ENCODE measurements around the gene CCDC197.

The CCDC197 gene

GRCh38 chr14:93980456-93981201 lies 16.5 kb upstream of the CCDC197 start:
- ATAC-seq = no peak
- Mint-ChIP-seq H3K36me3 (peaks cover 9% of the 10 kb centered on the region), H3K9me3 (peaks cover 6% of the 10 kb centered on the region), H3K27ac (peak overlapping the region; percentile 52), H3K4me3 (no peak overlapping the region), H3K4me1 (peaks cover 50% of the 10 kb centered on the region), H3K27me3 (peaks cover 69% of the 10 kb centered on the region)

GRCh38 chr14:93981316-93982229 lies 15.5 kb upstream of the CCDC197 start:
- Mint-ChIP-seq H3K4me1 (peaks cover 42% of the 10 kb centered on the region), H3K27me3 (peaks cover 65% of the 10 kb centered on the region), H3K36me3 (peaks cover 4% of the 10 kb centered on the region), H3K27ac (peak overlapping the region; percentile 52), H3K4me3 (no peak overlapping the region), H3K9me3 (peaks cover 6% of the 10 kb centered on the region)
- ATAC-seq = no peak

- Mint-ChIP-seq H3K27me3 (peaks cover 65% of the 10 kb centered on the region), H3K4me1 (peaks cover 34% of the 10 kb centered on the region), H3K4me3 (no peak overlapping the region), H3K27ac (no peak overlapping the region), H3K9me3 (peaks cover 2% of the 10 kb centered on the region), H3K36me3 (no peaks in the 10 kb centered on the region)
- no peak for ATAC-seq
Measured at GRCh38 chr14:93982230-93983007, 14.7 kb upstream of the CCDC197 start.

GRCh38 chr14:93984070-93984469 lies 13.0 kb upstream of the CCDC197 start:
- ATAC-seq = no peak

GRCh38 chr14:93984987-93985410 lies 12.1 kb upstream of the CCDC197 start:
- Mint-ChIP-seq H3K4me1 (peaks cover 26% of the 10 kb centered on the region), H3K9me3 (no peaks in the 10 kb centered on the region), H3K27ac (no peak overlapping the region), H3K36me3 (no peaks in the 10 kb centered on the region), H3K27me3 (peaks cover 90% of the 10 kb centered on the region), H3K4me3 (no peak overlapping the region)
- ATAC-seq = no peak

More at GRCh38 chr14:93984070-93984469, 13.0 kb upstream of the CCDC197 start:
- no peaks in the 10 kb centered on the region for H3K9me3 Mint-ChIP-seq
- H3K36me3 Mint-ChIP-seq = no peaks in the 10 kb centered on the region
- H3K27me3 Mint-ChIP-seq = peaks cover 81% of the 10 kb centered on the region
- H3K27ac Mint-ChIP-seq = no peak overlapping the region
- peaks cover 22% of the 10 kb centered on the region for H3K4me1 Mint-ChIP-seq
- H3K4me3 Mint-ChIP-seq = no peak overlapping the region

GRCh38 chr14:93986955-93987354 lies 10.1 kb upstream of the CCDC197 start:
- Mint-ChIP-seq H3K36me3 (no peaks in the 10 kb centered on the region), H3K9me3 (peaks cover 3% of the 10 kb centered on the region), H3K4me3 (no peak overlapping the region), H3K4me1 (peaks cover 16% of the 10 kb centered on the region), H3K27me3 (peaks cover 91% of the 10 kb centered on the region), H3K27ac (no peak overlapping the region)
- no peak for ATAC-seq

- Mint-ChIP-seq H3K4me3 (no peak overlapping the region), H3K36me3 (no peaks in the 10 kb centered on the region), H3K4me1 (peaks cover 16% of the 10 kb centered on the region), H3K27me3 (peaks cover 91% of the 10 kb centered on the region), H3K27ac (no peak overlapping the region), H3K9me3 (peaks cover 3% of the 10 kb centered on the region)
- ATAC-seq = no peak
Measured at GRCh38 chr14:93987376-93987775, 9.7 kb upstream of the CCDC197 start.

GRCh38 chr14:93987815-93988476 lies 9.2 kb upstream of the CCDC197 start:
- Mint-ChIP-seq H3K4me1 (peaks cover 16% of the 10 kb centered on the region), H3K36me3 (no peaks in the 10 kb centered on the region), H3K27ac (no peak overlapping the region)

GRCh38 chr14:93989939-93990338 lies 7.2 kb upstream of the CCDC197 start:
- H3K27me3 Mint-ChIP-seq = peaks cover 74% of the 10 kb centered on the region
- H3K4me1 Mint-ChIP-seq = peaks cover 11% of the 10 kb centered on the region
- peaks cover 3% of the 10 kb centered on the region for H3K9me3 Mint-ChIP-seq
- peak; percentile 85 for ATAC-seq
- no peak overlapping the region for H3K4me3 Mint-ChIP-seq
- H3K36me3 Mint-ChIP-seq = no peaks in the 10 kb centered on the region
- peak overlapping the region; percentile 63 for H3K27ac Mint-ChIP-seq

More at GRCh38 chr14:93987815-93988476, 9.2 kb upstream of the CCDC197 start:
- ATAC-seq = no peak
- H3K27me3 Mint-ChIP-seq = peaks cover 94% of the 10 kb centered on the region
- no peak overlapping the region for H3K4me3 Mint-ChIP-seq
- peaks cover 3% of the 10 kb centered on the region for H3K9me3 Mint-ChIP-seq

GRCh38 chr14:93991212-93991611 lies 5.9 kb upstream of the CCDC197 start:
- Mint-ChIP-seq H3K4me3 (no peak overlapping the region), H3K4me1 (peaks cover 11% of the 10 kb centered on the region), H3K9me3 (peaks cover 3% of the 10 kb centered on the region), H3K36me3 (no peaks in the 10 kb centered on the region), H3K27me3 (peaks cover 74% of the 10 kb centered on the region), H3K27ac (peak overlapping the region; percentile 63)
- ATAC-seq = no peak

DNA sequence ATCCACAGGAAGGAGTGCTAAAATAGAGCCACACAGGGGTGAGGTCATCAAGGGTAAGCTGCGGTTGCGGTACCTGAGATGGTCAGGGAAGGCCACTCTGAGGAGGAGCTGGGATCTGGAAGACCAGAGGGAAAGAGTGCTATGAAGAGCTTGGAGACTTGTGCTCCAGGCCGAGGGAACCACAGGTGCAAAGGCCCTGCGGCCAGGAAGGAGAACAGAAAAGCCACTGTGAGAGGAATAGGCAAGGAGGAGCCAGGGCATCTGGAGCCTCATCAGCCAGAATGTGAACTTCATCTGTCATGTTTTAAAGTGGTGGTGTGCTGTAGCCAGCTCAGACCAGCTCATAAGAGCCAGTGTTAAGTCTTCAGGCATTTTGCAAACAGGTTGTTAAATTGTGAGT lies 5.5 kb upstream of the CCDC197 start:
- H3K36me3 Mint-ChIP-seq = no peaks in the 10 kb centered on the region
- H3K4me3 Mint-ChIP-seq = no peak overlapping the region
- peaks cover 3% of the 10 kb centered on the region for H3K9me3 Mint-ChIP-seq
- H3K27me3 Mint-ChIP-seq = peaks cover 76% of the 10 kb centered on the region
- peak overlapping the region; percentile 63 for H3K27ac Mint-ChIP-seq
- H3K4me1 Mint-ChIP-seq = peaks cover 11% of the 10 kb centered on the region
- no peak for ATAC-seq

DNA sequence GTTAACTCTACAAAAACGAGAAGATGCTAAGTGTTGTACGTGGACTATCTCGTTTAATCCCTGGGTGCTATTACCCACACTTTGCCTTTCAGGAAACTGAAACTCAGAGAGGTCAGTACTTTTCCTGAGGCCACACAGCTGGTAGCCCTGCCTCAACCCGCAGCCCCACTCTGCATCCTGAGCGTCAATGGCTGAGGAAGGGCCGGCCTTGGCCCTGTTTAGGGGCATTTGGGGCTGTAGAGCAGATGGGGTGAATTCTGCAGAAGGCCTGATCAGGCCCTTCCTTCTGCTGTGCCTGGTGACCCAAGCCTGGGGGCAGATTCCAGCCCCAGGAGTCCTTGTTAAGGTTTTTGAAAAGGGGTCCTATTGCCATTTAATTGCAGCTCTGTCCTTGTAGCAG lies 3.7 kb upstream of the CCDC197 start:
- Mint-ChIP-seq H3K9me3 (peaks cover 3% of the 10 kb centered on the region), H3K4me1 (peaks cover 11% of the 10 kb centered on the region), H3K36me3 (no peaks in the 10 kb centered on the region)

DNA sequence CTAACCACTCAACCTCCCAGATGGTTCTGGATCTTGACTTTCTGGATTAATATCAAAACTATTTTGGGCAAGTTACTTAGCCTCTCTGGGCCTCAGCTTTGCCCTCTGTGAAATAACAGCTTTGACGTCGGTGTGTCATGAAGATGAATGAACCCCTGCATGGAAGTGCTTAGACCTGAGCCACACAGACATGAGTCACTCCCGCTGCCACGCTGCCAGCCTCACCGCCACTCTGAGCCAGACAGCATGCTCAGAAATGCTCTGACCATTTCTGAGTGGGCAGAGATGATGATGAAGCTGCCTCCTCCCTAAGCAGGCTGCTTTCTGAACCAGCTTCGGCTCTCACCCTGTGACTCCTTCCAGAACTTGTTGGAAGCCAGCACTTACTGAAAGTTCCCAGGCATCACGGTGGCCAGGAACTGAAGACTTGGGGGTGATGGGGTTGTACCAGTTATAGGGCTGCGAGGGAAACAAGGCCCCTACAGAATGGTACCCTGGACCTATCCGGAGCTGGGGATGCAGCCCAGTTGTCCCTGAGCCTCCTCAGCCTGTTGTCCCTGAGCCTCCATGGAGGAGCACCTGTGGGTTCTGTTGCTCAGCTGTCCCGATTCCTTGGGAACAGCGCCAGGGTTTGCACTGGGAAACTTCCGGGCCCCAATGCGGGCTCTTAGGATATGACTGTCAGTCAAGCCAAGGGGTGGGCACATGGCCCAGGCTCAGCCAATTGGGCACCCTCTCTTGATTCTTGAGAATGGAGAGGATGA lies 2.0 kb upstream of the CCDC197 start:
- H3K4me3 Mint-ChIP-seq = no peak overlapping the region
- peaks cover 74% of the 10 kb centered on the region for H3K27me3 Mint-ChIP-seq
- no peak overlapping the region for H3K27ac Mint-ChIP-seq
- no peaks in the 10 kb centered on the region for H3K36me3 Mint-ChIP-seq
- peaks cover 3% of the 10 kb centered on the region for H3K9me3 Mint-ChIP-seq
- ATAC-seq = no peak
- H3K4me1 Mint-ChIP-seq = peaks cover 10% of the 10 kb centered on the region

More for the DNA sequence above, 3.7 kb upstream of the CCDC197 start:
- ATAC-seq = no peak
- Mint-ChIP-seq H3K4me3 (no peak overlapping the region), H3K27ac (no peak overlapping the region), H3K27me3 (peaks cover 77% of the 10 kb centered on the region)

DNA sequence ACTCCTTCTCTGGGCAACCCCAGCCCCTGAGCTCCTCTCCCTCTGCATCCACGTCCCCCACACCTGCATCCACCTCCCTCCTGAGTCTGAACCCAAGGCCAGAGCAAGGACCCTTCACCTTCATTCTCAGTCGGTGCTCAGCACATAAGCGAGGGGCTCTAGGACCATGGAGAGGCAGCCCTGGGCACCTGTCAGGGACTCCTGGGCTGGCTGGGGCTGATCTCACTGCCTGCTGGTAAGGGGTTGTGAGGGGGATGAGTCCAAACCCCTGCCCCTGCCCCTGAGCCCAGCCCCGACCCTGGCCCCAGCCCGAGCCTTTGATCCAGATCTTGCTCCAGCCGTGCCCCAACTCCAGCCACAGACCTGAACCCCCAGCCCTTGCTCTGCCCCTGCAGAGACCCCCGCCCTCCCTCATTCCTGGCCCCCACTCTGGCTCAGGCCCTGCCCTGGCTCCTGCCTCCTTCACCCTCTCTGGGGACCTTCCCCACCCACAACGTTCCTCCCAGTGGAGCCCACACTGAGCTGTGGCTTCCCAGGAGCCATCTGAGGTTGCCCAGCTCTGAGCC lies 888 bp upstream of the CCDC197 start:
- peaks cover 68% of the 10 kb centered on the region for H3K27me3 Mint-ChIP-seq
- no peak overlapping the region for H3K4me3 Mint-ChIP-seq
- ATAC-seq = no peak
- no peaks in the 10 kb centered on the region for H3K36me3 Mint-ChIP-seq
- H3K9me3 Mint-ChIP-seq = peaks cover 3% of the 10 kb centered on the region
- H3K27ac Mint-ChIP-seq = no peak overlapping the region
- H3K4me1 Mint-ChIP-seq = peaks cover 6% of the 10 kb centered on the region

Data from stimulated activated memory B cell treated with anti-CD40 and anti-IgM and Interleukin-4, amounts not matched to agents 10 μg/mL and 1 μg/mL and 100 μg/mL, for 72 hours (primary cell).